KMS-11 (cell line): ENCODE results near the gene PON3.

ENCODE experiments used
- H2AFZ ChIP-seq: fragments of 200-600 bp; sonication (generic); 2 replicates; pipeline ENCODE4 v1.6.1; 2016; ENCODE audit warnings: antibody characterized with exemption, mixed run types, low read depth
- H3K27ac ChIP-seq: fragments of 200-600 bp; sonication (generic); 2 replicates; pipeline ENCODE4 v1.6.1; 2016; ENCODE audit warnings: mild to moderate bottlenecking, mixed run types
- H3K27me3 ChIP-seq: fragments of 200-600 bp; sonication (generic); 2 replicates; pipeline ENCODE4 v1.6.1; 2017; ENCODE audit warnings: mild to moderate bottlenecking, low read depth, mixed run types, moderate library complexity; ENCODE audit not compliant: insufficient read depth
- H3K36me3 ChIP-seq: fragments of 200-600 bp; sonication (generic); 2 replicates; pipeline ENCODE4 v1.6.1; 2017; ENCODE audit warnings: mild to moderate bottlenecking, mixed run types; ENCODE audit not compliant: insufficient read depth
- H3K4me1 ChIP-seq: fragments of 200-600 bp; sonication (generic); 2 replicates; pipeline ENCODE4 v1.6.1; 2016; ENCODE audit warnings: mild to moderate bottlenecking, low read depth, mixed run types; ENCODE audit not compliant: poor library complexity, severe bottlenecking
- H3K4me2 ChIP-seq: fragments of 200-600 bp; sonication (generic); 2 replicates; pipeline ENCODE4 v1.7.0; 2016; ENCODE audit warnings: mild to moderate bottlenecking, mixed run types
- H3K4me3 ChIP-seq: fragments of 200-600 bp; sonication (generic); IDR thresholded peaks from 2 replicates; pipeline ENCODE4 v1.6.1; 2017; ENCODE audit warnings: low read depth, low read length, mixed read lengths; ENCODE audit not compliant: insufficient read depth
- H3K79me2 ChIP-seq: fragments of 200-600 bp; sonication (generic); 2 replicates; pipeline ENCODE4 v1.6.1; 2016; ENCODE audit warnings: low read depth, mixed run types; ENCODE audit not compliant: insufficient read depth
- H3K9ac ChIP-seq: fragments of 200-600 bp; sonication (generic); 2 replicates; pipeline ENCODE4 v1.6.1; 2016; ENCODE audit warnings: mild to moderate bottlenecking, mixed run types
- H4K20me1 ChIP-seq: fragments of 200-600 bp; sonication (generic); 2 replicates; pipeline ENCODE4 v1.6.1; 2016; ENCODE audit warnings: mild to moderate bottlenecking, mixed run types; ENCODE audit not compliant: insufficient read depth
- TF ChIP-seq, protein P1 (sequence below): fragments of 200-600 bp; sonication (generic); conservative IDR thresholded peaks from 2 replicates; pipeline ENCODE4 v1.6.1; 2017; ENCODE audit warnings: low read depth, mild to moderate bottlenecking, antibody characterized with exemption, low read length, moderate library complexity, mixed read lengths

Gene PON3

DNA sequence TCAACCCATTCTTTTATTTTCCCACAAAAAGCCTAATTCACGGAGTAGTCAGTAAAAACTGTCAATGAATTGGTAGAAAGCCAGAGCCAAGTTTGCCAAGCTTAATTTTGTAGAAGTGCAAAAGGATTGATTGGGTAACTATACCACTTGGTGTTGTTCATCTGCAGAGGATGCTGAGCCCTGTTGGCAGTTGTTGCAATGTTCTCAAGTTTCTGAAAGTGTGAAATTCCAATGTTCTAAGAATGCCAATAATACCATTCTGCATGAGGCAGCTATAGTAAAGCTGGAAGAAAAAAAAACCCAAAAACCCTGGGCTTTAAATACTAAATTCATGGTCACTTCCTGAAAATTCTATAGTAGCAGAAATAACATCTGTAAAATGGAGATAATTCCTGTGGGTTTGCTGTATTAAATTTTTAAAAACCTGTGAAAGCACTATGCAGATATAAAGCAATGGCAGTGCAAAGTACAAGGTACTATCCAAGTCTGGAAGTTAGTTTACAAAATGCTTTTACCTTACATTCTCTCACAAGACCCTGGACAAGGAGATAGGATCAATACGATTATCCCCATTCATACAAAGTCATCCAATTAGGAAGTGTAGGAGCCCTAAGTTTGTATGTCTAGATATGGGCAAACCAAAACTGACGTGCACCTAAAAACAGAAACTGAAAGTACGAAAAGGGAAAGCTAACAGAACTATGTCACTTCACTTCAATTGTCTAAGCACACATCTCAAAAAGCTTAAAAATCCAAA, 65.8 kb downstream of the PON3 start:
- no peaks in the 10 kb centered on the region for H3K36me3 ChIP-seq
- no peaks in the 10 kb centered on the region for H3K27me3 ChIP-seq
- no peaks in the 10 kb centered on the region for H3K79me2 ChIP-seq
- peaks cover 18% of the 10 kb centered on the region for H3K4me1 ChIP-seq
- no peak overlapping the region for H2AFZ ChIP-seq
- H3K4me3 ChIP-seq: no peak overlapping the region
- TF ChIP-seq, protein P1, sequence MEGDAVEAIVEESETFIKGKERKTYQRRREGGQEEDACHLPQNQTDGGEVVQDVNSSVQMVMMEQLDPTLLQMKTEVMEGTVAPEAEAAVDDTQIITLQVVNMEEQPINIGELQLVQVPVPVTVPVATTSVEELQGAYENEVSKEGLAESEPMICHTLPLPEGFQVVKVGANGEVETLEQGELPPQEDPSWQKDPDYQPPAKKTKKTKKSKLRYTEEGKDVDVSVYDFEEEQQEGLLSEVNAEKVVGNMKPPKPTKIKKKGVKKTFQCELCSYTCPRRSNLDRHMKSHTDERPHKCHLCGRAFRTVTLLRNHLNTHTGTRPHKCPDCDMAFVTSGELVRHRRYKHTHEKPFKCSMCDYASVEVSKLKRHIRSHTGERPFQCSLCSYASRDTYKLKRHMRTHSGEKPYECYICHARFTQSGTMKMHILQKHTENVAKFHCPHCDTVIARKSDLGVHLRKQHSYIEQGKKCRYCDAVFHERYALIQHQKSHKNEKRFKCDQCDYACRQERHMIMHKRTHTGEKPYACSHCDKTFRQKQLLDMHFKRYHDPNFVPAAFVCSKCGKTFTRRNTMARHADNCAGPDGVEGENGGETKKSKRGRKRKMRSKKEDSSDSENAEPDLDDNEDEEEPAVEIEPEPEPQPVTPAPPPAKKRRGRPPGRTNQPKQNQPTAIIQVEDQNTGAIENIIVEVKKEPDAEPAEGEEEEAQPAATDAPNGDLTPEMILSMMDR: no peak
- no peak overlapping the region for H3K27ac ChIP-seq
- no peak overlapping the region for H3K9ac ChIP-seq
- H4K20me1 ChIP-seq: no peaks in the 10 kb centered on the region
- peak overlapping the region; percentile 59 for H3K4me2 ChIP-seq

DNA sequence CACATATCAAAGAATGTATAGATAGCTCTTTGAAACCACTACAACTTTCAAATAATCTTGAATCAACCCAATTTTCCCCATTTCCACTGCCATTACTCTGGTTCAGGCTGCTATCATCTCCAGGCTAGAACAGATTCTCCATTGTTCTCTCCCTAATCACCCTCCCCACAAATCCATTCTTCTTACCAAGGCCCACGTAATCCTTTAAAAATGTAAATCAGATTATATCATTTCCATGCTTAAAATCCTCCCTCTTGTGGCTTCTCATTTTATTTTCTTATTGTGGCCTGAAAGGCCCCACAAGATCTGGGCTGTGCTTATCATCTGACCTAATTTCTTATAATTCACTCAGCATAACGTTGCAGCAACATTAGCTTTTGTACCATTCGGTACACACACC, 68.8 kb downstream of the PON3 start:
- Histone ChIP-seq H3K9ac (no peak overlapping the region), H3K36me3 (no peaks in the 10 kb centered on the region), H3K4me1 (peaks cover 39% of the 10 kb centered on the region), H4K20me1 (no peaks in the 10 kb centered on the region), H3K27ac (no peak overlapping the region), H3K4me2 (no peak overlapping the region), H2AFZ (no peak overlapping the region), H3K27me3 (no peaks in the 10 kb centered on the region), H3K79me2 (no peaks in the 10 kb centered on the region), H3K4me3 (no peak overlapping the region)
- TF ChIP-seq, protein P1: no peak

DNA sequence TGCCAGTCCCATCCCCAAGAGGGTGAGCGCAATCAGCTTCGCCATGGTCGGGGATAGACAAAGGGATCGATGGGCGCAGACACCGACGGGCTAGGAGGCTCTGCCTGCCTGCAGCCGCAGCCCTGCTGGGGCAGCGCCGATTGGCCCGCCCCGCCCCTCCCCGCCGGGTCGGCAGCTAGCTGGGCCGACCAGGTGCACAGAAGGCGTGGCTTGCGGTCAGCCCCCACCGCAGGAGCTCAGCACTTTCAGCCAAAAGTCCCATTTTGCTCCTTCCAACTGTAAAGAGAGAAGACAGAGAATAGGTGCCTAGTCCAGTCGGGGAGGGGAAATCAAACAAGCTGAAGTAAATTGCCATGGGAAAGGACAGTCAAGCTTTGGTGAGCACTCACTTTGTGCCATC, 71.7 kb downstream of the PON3 start, which contains the start of gene PON1:
PON1 (minus strand) TSS at position 102 of the 400 bp plus-strand sequence; CDS start at position 45, 57 bp downstream.
- H3K36me3 ChIP-seq: no peaks in the 10 kb centered on the region
- peaks cover 24% of the 10 kb centered on the region for H3K4me1 ChIP-seq
- no peaks in the 10 kb centered on the region for H3K27me3 ChIP-seq
- H3K9ac ChIP-seq: no peak within 1 kb of the TSS
- H3K27ac ChIP-seq: peak within 1 kb of the TSS; percentile 43; the same call in 1 of the 2 replicates
- no peak within 1 kb of the TSS for H2AFZ ChIP-seq
- H3K79me2 ChIP-seq: no peaks in the 10 kb centered on the region
- no peak within 1 kb of the TSS for H3K4me3 ChIP-seq
- TF ChIP-seq, protein P1: no peak
- no peaks in the 10 kb centered on the region for H4K20me1 ChIP-seq
- peak within 1 kb of the TSS; percentile 14; the same call in 1 of the 2 replicates for H3K4me2 ChIP-seq

DNA sequence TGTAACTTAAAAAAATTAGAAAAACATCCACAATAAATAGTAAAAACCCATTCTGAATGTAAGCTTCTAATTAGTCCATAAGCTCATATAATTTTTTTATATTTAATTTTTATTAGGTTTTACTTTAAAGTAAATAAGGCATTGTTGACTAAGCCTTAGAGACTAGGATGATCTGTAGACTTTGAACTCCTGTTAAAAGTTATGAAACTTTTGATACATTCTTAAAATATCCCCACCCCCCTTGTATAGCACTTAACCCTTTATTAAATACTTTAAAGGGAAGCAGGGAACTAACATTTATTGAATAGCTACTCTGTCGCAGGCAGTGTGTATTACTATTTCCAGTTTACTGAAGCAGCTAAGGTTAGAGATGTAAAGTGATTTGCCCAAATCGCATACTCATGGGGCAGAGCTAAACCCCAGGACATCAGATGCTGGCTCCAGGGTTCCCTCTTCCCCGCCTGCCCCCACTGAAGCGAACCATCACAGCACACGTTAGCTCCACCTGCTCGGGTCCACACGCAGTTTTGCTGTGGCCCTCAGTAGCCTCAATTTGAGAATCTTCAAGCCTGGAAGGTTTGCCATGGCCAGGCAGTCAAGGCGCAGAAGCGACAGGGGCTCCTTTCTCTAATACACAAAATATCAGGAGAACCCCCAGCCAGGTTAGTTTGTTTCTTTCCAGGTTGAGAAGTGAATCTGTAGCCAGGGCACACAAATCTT, 72.6 kb downstream of the PON3 start:
- Histone ChIP-seq H4K20me1 (no peaks in the 10 kb centered on the region), H3K4me3 (no peak overlapping the region), H3K4me2 (0 out of 2 replicates have a peak overlapping the region, but pooled peaks have one; percentile 14), H2AFZ (no peak overlapping the region), H3K27ac (no peak overlapping the region), H3K36me3 (no peaks in the 10 kb centered on the region), H3K27me3 (no peaks in the 10 kb centered on the region), H3K9ac (no peak overlapping the region), H3K79me2 (no peaks in the 10 kb centered on the region), H3K4me1 (peaks cover 24% of the 10 kb centered on the region)
- TF ChIP-seq, protein P1: no peak
